ENCODE results near the gene RAD23B. TPM values are rescaled to one million over a fixed set of nuclear protein-coding genes. Genes with fewer than 3 reads are reported as not detected.

The RAD23B gene
- total and polyA plus RNA-seq, 2 of the 13 experiments (the other 11 are each of a cell fraction or from before 2014, with no cell fraction given) = 133 to 156 TPM

DNA sequence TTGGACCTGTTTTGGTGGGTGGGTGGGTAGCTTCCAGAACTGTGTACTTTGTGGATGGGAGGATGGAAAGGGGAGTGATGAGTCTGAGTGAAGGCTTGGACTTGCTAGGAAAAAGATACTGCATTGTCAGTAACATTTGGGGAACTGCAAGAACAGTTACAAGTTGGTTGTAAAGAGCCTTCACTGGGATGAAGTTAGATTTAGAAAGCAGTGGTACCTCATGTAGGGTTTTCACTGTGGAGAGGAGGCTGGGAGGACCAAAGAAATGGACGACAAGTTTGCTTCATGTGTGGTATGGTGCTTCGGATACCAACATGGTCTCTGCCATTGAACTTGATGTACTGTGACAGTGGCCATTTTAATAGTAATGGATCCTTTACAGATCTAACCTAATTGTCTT, 50.3 kb downstream of the RAD23B start:
- ATAC-seq (no peak), FAIRE-seq (no peak), DNase-seq (ENCODE audit: low spot score) (no peak)
- H3K27me3 ChIP-seq (ENCODE audit: control insufficient read depth in 1 of 2, insufficient read depth in 2 of 2, low read length in 2 of 2) = no peaks in the 10 kb centered on the region
- no peaks in the 10 kb centered on the region for H3K9me3 ChIP-seq (ENCODE audit: low read length)
- no peak overlapping the region for H3K27ac ChIP-seq (ENCODE audit: extremely low read length, insufficient read depth, low read length)
- BruUV-seq (replicated peaks) = TSS peak; percentile 15
- peaks cover 18% of the 10 kb centered on the region for H3K4me1 ChIP-seq (ENCODE audit: insufficient read depth, low read length)
- ChIA-PET POLR2A (no interaction called here), CTCF (ENCODE audit: low intra/inter-chr PET ratio, low total read pairs) (no interaction called here)
- 90% methylated on average over 2 of the region's 2 CpGs for WGBS (ENCODE audit: low lambda C conversion rate)
- H3K4me2 ChIP-seq (ENCODE audit: low read depth, low read length) = no peak overlapping the region
- H4K20me1 ChIP-seq (ENCODE audit: insufficient read depth, low read length) = peaks cover 10% of the 10 kb centered on the region
- TF ChIP-seq ZC3H13 (CRISPR knock-in tag; IDR thresholded peaks at IDR 0.05) (0 out of 2 replicates have a peak, but pooled peaks have one; percentile 25), RBM22 (optimal IDR thresholded peaks at IDR 0.05; ENCODE audit: low read length) (peak; percentile 93), POLR2A (IDR thresholded peaks at IDR 0.05; ENCODE audit: insufficient read depth in 1 of 2, low read depth in 2 of 2, low read length in 2 of 2) (0 out of 4 replicates have a peak, but pooled peaks of 1 of the 2 experiments have one; percentile 35), KMT2A (CRISPR knock-in tag; IDR thresholded peaks at IDR 0.05) (no peak), GTF2F1 (IDR thresholded peaks at IDR 0.05; ENCODE audit: low read length) (no peak), ZNF761 (CRISPR knock-in tag; conservative IDR thresholded peaks at IDR 0.05) (no peak), TBX3 (IDR thresholded peaks at IDR 0.05; ENCODE audit: borderline replicate concordance) (no peak), TOPORS (CRISPR knock-in tag; IDR thresholded peaks at IDR 0.05) (no peak)
- H3K9ac ChIP-seq (ENCODE audit: insufficient read depth, low read depth, low read length) = no peak overlapping the region
- intact Hi-C loops (cut with micrococcal nuclease; ENCODE audit: unreplicated experiment) = no loop called here
- in situ Hi-C loops (cut with HindIII; ENCODE audit: extremely low pct_ligation_motif_present, low pct_unique_long_range_greater_than_20kb) = no loop called here
- H2AFZ ChIP-seq (ENCODE audit: low read length) = no peak overlapping the region
- no peak overlapping the region for H3K4me3 ChIP-seq (replicated peaks in 1 of 3; ENCODE audit: insufficient read depth in 1 of 3, low read depth in 2 of 3, low read length in 3 of 3)
- peaks cover 24 to 58% of the 10 kb centered on the region in 2 experiments for H3K36me3 ChIP-seq (replicated peaks in 1 of 2; ENCODE audit: control insufficient read depth in 1 of 2, insufficient read depth in 2 of 2, low read length in 2 of 2)
- H3K79me2 ChIP-seq (ENCODE audit: insufficient read depth, low read length) = peaks cover 3% of the 10 kb centered on the region

DNA sequence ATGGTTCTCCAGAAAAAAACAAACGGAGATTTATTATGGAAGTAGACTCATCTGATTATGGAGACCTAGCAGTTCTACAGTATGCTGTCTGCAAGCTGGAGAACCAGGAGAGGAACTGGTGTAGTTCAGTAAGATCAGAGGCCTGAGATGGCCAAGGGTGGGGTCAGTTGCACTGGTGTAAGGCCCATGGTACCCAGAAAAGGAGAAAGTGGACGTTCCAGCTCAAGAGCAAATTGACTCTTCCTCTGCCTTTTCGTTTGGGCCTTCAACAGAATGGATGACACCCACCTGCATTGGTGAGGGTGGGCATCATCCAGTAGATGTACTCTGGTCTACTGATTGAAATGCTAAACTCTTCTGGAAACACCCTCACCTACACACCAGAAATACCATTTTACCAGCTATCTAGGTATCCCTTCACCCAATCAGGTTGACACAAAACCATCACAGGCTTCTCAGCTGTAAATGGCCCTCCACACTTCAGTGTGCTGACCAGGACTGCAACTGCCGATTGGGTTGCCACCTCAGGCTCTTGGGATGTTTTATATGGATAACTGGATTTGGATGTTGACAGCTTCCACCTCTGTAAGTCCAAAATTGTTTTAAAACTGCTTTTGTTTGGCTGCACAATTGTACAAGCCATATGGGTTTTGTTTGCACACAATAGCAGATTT, 51.2 kb downstream of the RAD23B start:
- 96% methylated on average over 4 of the region's 4 CpGs for WGBS (ENCODE audit: low lambda C conversion rate)
- Histone ChIP-seq H3K9ac (ENCODE audit: insufficient read depth, low read depth, low read length) (no peak overlapping the region), H3K79me2 (ENCODE audit: insufficient read depth, low read length) (no peaks in the 10 kb centered on the region), H4K20me1 (ENCODE audit: insufficient read depth, low read length) (0 out of 2 replicates have a peak, but pooled peaks cover under 1% of the 10 kb centered on the region), H3K4me1 (ENCODE audit: insufficient read depth, low read length) (peaks cover 18% of the 10 kb centered on the region), H3K27me3 (ENCODE audit: control insufficient read depth in 1 of 2, insufficient read depth in 2 of 2, low read length in 2 of 2) (no peaks in the 10 kb centered on the region), H3K36me3 (replicated peaks in 1 of 2; ENCODE audit: control insufficient read depth in 1 of 2, insufficient read depth in 2 of 2, low read length in 2 of 2) (peaks cover 21 to 51% of the 10 kb centered on the region in 2 experiments), H3K27ac (ENCODE audit: extremely low read length, insufficient read depth, low read length) (no peak overlapping the region), H3K9me3 (ENCODE audit: low read length) (no peaks in the 10 kb centered on the region), H3K4me3 (replicated peaks in 1 of 3; ENCODE audit: insufficient read depth in 1 of 3, low read depth in 2 of 3, low read length in 3 of 3) (no peak overlapping the region), H2AFZ (ENCODE audit: low read length) (no peak overlapping the region), H3K4me2 (ENCODE audit: low read depth, low read length) (no peak overlapping the region)
- no TSS peak for BruUV-seq (replicated peaks)
- FAIRE-seq = no peak
- DNase-seq (ENCODE audit: low spot score) = no peak
- intact Hi-C loops (cut with micrococcal nuclease; ENCODE audit: unreplicated experiment) = no loop called here
- ChIA-PET POLR2A (no interaction called here), CTCF (ENCODE audit: low intra/inter-chr PET ratio, low total read pairs) (no interaction called here)
- ATAC-seq = no peak
- in situ Hi-C loops (cut with HindIII; ENCODE audit: extremely low pct_ligation_motif_present, low pct_unique_long_range_greater_than_20kb) = no loop called here
- TF ChIP-seq TMF1 (CRISPR knock-in tag; IDR thresholded peaks at IDR 0.05; ENCODE audit: low read depth) (no peak), HDAC1 (CRISPR knock-in tag; IDR thresholded peaks at IDR 0.05) (no peak), RBM22 (optimal IDR thresholded peaks at IDR 0.05; ENCODE audit: low read length) (peak; percentile 92), SSRP1 (CRISPR knock-in tag; IDR thresholded peaks at IDR 0.05) (0 out of 2 replicates have a peak, but pooled peaks have one; percentile 60), SCMH1 (CRISPR knock-in tag; IDR thresholded peaks at IDR 0.05; ENCODE audit: borderline replicate concordance) (no peak), PAF1 (CRISPR knock-in tag; IDR thresholded peaks at IDR 0.05) (no peak), ZNF143 (CRISPR knock-in tag; IDR thresholded peaks at IDR 0.05) (no peak), GATAD2A (CRISPR knock-in tag; IDR thresholded peaks at IDR 0.05) (no peak)
- TF ChIP-seq, protein P1, sequence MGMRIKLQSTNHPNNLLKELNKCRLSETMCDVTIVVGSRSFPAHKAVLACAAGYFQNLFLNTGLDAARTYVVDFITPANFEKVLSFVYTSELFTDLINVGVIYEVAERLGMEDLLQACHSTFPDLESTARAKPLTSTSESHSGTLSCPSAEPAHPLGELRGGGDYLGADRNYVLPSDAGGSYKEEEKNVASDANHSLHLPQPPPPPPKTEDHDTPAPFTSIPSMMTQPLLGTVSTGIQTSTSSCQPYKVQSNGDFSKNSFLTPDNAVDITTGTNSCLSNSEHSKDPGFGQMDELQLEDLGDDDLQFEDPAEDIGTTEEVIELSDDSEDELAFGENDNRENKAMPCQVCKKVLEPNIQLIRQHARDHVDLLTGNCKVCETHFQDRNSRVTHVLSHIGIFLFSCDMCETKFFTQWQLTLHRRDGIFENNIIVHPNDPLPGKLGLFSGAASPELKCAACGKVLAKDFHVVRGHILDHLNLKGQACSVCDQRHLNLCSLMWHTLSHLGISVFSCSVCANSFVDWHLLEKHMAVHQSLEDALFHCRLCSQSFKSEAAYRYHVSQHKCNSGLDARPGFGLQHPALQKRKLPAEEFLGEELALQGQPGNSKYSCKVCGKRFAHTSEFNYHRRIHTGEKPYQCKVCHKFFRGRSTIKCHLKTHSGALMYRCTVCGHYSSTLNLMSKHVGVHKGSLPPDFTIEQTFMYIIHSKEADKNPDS (CRISPR knock-in tag; IDR thresholded peaks at IDR 0.05) = no peak
- TF ChIP-seq, protein P2, sequence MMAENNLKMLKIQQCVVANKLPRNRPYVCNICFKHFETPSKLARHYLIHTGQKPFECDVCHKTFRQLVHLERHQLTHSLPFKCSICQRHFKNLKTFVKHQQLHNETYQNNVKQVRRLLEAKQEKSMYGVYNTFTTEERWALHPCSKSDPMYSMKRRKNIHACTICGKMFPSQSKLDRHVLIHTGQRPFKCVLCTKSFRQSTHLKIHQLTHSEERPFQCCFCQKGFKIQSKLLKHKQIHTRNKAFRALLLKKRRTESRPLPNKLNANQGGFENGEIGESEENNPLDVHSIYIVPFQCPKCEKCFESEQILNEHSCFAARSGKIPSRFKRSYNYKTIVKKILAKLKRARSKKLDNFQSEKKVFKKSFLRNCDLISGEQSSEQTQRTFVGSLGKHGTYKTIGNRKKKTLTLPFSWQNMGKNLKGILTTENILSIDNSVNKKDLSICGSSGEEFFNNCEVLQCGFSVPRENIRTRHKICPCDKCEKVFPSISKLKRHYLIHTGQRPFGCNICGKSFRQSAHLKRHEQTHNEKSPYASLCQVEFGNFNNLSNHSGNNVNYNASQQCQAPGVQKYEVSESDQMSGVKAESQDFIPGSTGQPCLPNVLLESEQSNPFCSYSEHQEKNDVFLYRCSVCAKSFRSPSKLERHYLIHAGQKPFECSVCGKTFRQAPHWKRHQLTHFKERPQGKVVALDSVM (CRISPR knock-in tag; IDR thresholded peaks at IDR 0.05) = no peak

Data from HepG2 (cell line).